ENCODE data around the gene CNPPD1.

The CNPPD1 gene

DNA sequence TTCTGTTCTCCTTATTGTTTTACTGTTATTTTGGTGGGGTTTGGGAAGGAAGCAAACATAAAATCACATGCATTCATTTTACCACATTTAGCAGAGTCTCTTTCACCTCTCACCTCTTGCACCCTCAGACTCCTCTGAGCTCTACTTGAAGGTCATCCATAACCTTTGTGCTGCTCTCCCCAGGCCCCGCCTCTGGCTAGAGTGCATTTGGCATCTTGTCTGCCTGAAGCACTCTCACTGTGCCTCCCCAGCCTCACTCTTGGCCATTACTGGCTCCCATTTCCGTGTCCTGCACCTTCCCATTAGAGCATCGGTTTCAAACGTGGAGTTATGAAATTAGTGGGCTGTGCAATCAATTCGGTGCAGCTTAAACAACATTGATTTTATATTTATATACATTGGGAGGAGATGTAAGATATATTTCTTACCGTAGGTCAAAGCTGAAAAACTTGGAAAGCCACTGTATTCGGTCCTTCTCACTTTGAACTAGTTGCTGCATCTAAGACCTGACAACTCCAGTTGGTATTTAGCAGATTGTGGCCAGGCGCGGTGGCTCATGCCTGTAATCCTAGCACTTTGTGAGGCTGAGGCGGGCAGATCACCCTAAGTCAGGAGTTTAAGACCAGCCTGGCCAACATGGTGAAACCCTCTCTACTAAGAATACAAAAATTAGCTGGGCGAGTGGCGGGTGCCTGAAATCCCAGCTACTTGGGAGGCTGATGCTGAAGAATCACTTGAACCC, 22.9 kb upstream of the CNPPD1 start:
- no peak for DNase-seq (ENCODE audit: low read depth)
- TF ChIP-seq, protein P1, sequence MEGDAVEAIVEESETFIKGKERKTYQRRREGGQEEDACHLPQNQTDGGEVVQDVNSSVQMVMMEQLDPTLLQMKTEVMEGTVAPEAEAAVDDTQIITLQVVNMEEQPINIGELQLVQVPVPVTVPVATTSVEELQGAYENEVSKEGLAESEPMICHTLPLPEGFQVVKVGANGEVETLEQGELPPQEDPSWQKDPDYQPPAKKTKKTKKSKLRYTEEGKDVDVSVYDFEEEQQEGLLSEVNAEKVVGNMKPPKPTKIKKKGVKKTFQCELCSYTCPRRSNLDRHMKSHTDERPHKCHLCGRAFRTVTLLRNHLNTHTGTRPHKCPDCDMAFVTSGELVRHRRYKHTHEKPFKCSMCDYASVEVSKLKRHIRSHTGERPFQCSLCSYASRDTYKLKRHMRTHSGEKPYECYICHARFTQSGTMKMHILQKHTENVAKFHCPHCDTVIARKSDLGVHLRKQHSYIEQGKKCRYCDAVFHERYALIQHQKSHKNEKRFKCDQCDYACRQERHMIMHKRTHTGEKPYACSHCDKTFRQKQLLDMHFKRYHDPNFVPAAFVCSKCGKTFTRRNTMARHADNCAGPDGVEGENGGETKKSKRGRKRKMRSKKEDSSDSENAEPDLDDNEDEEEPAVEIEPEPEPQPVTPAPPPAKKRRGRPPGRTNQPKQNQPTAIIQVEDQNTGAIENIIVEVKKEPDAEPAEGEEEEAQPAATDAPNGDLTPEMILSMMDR (IDR thresholded peaks at IDR 0.05; ENCODE audit: insufficient read depth, low read depth, low read length, missing control alignments), result no peak
- H3K4me3 ChIP-seq (ENCODE audit: low read depth, low read length), result no peak overlapping the region

DNA sequence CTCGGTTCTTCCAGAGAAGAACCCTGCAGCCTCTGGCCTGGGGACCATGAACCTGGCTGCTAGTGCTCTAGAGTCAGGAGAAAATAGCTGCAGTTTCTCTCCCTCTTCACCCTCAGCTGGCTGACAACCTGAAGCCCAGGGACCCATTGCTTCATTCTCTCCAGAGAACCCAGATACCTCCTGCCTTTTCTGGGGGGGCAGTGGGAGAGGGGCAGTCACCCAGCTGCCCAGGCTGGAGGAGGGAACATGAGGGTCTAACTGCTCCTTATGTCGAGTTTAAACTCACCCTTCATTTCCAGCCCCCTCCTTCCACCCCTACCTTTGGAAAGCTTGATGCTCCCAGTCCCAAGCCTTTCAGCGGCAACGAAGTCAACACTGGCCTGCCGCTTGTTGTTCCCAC, 22.2 kb upstream of the CNPPD1 start:
- no peak for DNase-seq (ENCODE audit: low read depth)
- TF ChIP-seq, protein P1 (IDR thresholded peaks at IDR 0.05; ENCODE audit: insufficient read depth, low read depth, low read length, missing control alignments), result no peak
- no peak overlapping the region for H3K4me3 ChIP-seq (ENCODE audit: low read depth, low read length)

DNA sequence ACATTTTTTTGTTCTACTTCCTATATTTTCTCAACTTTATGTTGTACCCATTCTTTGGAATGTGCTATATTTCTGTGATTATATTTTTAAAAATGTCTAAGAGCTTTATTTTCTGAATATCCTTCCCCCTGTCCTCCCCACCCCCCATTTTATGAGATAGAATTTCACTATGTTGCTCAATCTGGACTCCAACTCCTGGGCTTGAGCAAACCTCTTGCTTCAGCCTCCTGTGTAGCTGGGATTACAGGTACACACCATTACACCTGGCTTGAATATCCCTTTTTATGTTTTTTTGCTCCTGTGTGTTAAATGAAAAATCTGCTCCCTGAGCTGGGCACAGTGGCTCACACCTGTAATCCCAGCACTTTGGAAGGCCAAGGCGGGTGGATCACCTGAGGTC, 20.7 kb upstream of the CNPPD1 start:
- no peak overlapping the region for H3K4me3 ChIP-seq (ENCODE audit: low read depth, low read length)
- TF ChIP-seq, protein P1 (IDR thresholded peaks at IDR 0.05; ENCODE audit: insufficient read depth, low read depth, low read length, missing control alignments), result no peak
- no peak for DNase-seq (ENCODE audit: low read depth)

DNA sequence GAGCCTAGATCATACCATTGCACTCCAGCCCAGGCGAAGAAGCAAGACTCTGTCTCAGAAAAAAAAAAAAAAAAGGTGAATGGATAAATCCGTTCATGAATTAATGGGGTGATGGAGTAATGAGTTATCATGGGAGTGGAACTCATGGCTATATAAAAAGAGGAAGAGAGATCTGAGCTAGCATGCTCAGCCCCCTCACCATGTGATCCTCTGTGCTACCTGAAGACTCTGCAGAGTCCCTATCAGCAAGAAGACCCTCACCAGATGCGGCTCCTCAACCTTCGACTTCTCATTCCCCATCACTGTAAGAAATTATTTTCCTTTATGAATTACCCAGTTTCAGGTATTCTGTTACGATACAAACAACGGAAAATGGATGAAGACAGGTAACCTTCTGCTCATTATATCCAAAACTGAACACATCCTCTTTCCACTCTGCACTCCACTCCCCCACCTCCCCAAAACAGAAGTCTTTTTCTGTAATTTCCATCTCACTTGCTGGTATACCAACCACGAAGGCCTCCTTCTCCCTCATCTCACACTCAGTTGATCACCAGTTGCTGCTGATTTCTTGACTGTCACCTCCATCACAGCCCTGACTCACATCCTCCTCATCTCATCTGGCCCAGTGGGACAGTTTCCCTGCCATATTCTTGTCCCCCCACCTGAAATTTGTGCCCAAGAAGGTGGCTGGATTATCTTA, 10.2 kb upstream of the CNPPD1 start:
- no peak overlapping the region for H3K4me3 ChIP-seq (ENCODE audit: low read depth, low read length)
- TF ChIP-seq, protein P1 (IDR thresholded peaks at IDR 0.05; ENCODE audit: insufficient read depth, low read depth, low read length, missing control alignments), result no peak
- no peak for DNase-seq (ENCODE audit: low read depth)

DNA sequence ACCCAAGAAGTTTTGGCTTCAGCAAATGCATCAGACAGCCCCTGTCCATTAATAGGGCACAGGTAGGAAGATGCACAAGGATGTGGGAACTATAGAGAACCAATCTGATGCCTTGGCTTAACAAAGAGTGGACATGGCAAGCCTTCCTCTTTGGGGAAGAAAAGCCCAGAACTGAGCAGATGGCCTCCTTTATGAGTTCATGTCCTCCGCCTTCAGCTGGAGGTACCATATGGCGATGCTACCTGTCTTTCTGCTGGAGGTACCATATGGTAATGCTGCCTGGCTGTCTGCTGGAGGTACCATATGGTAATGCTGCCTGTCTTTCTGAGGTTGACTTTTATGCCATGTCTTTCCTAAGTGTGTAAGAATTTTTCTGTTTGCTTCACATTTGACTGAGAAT, 7.4 kb upstream of the CNPPD1 start:
- DNase-seq (ENCODE audit: low read depth), result no peak
- H3K4me3 ChIP-seq (ENCODE audit: low read depth, low read length), result no peak overlapping the region
- TF ChIP-seq, protein P1 (IDR thresholded peaks at IDR 0.05; ENCODE audit: insufficient read depth, low read depth, low read length, missing control alignments), result no peak

DNA sequence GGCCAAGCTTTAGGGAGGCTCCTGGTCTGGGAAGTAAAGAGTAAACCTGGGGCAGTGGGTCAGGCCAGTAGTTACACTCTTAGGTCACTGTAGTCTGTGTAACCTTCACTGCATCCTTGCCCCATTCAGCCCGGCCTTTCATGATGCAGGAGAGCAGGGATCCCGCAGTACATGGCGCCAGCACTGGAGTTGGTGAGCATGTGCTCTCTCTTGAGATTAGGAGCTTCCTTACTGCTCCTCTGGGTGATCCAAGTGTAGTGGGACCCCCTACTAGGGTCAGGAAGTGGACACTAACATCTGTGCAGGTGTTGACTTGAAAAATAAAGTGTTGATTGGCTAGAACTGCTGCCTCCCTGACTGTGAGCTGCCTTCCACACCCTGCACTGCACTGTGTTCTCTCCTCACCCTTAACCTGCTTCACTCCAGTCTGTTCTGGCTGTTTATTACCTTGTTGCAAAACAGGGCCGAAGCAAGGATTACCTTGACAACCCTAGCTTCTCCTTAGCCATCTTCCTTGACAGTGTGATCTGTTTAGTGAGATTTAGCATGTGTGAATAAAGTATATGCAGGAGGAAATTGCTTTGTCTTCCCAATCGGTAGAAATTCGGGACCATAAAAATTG, 6.5 kb upstream of the CNPPD1 start:
- TF ChIP-seq, protein P1 (IDR thresholded peaks at IDR 0.05; ENCODE audit: insufficient read depth, low read depth, low read length, missing control alignments), result no peak
- no peak overlapping the region for H3K4me3 ChIP-seq (ENCODE audit: low read depth, low read length)
- no peak for DNase-seq (ENCODE audit: low read depth)
